SK-N-SH treated with all-trans-retinoic acid at 6 μM for 48 hours (cell line): ENCODE data around the gene HLA-DPA1.
"Not testable (repeated sequence)": the region's sequence is repeated elsewhere in the genome, so short reads cannot be mapped to it uniquely, and the experiment has no call there.

Experiments
- ATAC-seq: fragments of 200-7000 bp; cut with Tn5 transposase; 3 replicates; pipeline ENCODE4 v1.9.1; 2020; ENCODE audit warnings: mild to moderate bottlenecking, moderate library complexity
- ARNTL ChIP-seq: fragments of 450-650 bp; formaldehyde crosslinking; IDR thresholded peaks from 2 replicates; pipeline ENCODE4 v1.5.0; 2020; ENCODE audit warnings: low read depth, mild to moderate bottlenecking, moderate library complexity, borderline replicate concordance
- CSDC2 ChIP-seq: fragments of 250-450 bp; sonication (Bioruptor Pico); IDR thresholded peaks from 2 replicates; pipeline ENCODE4 v1.5.0; 2020; ENCODE audit warnings: mild to moderate bottlenecking, moderate library complexity
- ESRRG ChIP-seq: fragments of 250-450 bp; sonication (Bioruptor Pico); IDR thresholded peaks from 2 replicates; pipeline ENCODE4 v1.6.1; 2021; ENCODE audit warnings: mild to moderate bottlenecking
- GLIS3 ChIP-seq: fragments of 250-450 bp; sonication (Bioruptor Pico); IDR thresholded peaks from 2 replicates; pipeline ENCODE4 v1.5.0; 2020; ENCODE audit warnings: mild to moderate bottlenecking, moderate library complexity
- ISL1 ChIP-seq: fragments of 250-450 bp; sonication (Bioruptor Pico); IDR thresholded peaks from 2 replicates; pipeline ENCODE4 v2.1.2; 2022; ENCODE audit warnings: mild to moderate bottlenecking, moderate library complexity
- OSR1 ChIP-seq: fragments of 250-450 bp; sonication (Bioruptor Pico); IDR thresholded peaks from 2 replicates; pipeline ENCODE4 v1.8.0; 2022; ENCODE audit warnings: moderate library complexity, mild to moderate bottlenecking, inconsistent platforms
- PPARA ChIP-seq: fragments of 250-450 bp; sonication (Bioruptor Pico); IDR thresholded peaks from 2 replicates; pipeline ENCODE4 v1.5.0; 2020; ENCODE audit warnings: mild to moderate bottlenecking, borderline replicate concordance
- SNAI2 ChIP-seq: fragments of 250-450 bp; sonication (Bioruptor Pico); IDR thresholded peaks from 2 replicates; pipeline ENCODE4 v1.5.0; 2020; ENCODE audit warnings: mild to moderate bottlenecking, moderate library complexity
- TCF4 ChIP-seq: fragments of 250-450 bp; sonication (Bioruptor Pico); IDR thresholded peaks from 2 replicates; pipeline ENCODE4 v1.8.0; 2021; ENCODE audit warnings: mild to moderate bottlenecking, moderate library complexity, borderline replicate concordance
- TOX ChIP-seq: fragments of 250-450 bp; sonication (Bioruptor Pico); IDR thresholded peaks from 2 replicates; pipeline ENCODE4 v1.8.0; 2021; ENCODE audit warnings: mild to moderate bottlenecking, moderate library complexity, borderline replicate concordance
- TSHZ2 ChIP-seq: fragments of 250-450 bp; sonication (Bioruptor Pico); IDR thresholded peaks from 2 replicates; pipeline ENCODE4 v1.5.0; 2020; ENCODE audit warnings: mild to moderate bottlenecking, moderate library complexity
- ZC3H10 ChIP-seq: fragments of 250-450 bp; sonication (Bioruptor Pico); IDR thresholded peaks from 2 replicates; pipeline ENCODE4 v1.5.1; 2021; ENCODE audit warnings: mild to moderate bottlenecking, moderate library complexity
- ZFP3 ChIP-seq: fragments of 250-450 bp; sonication (Bioruptor Pico); IDR thresholded peaks from 2 replicates; pipeline ENCODE4 v1.5.0; 2020; ENCODE audit warnings: mild to moderate bottlenecking, moderate library complexity
- ZFP30 ChIP-seq: fragments of 450-650 bp; formaldehyde crosslinking; IDR thresholded peaks from 2 replicates; pipeline ENCODE4 v1.5.0; 2022; ENCODE audit warnings: mild to moderate bottlenecking, moderate library complexity
- ZNF565 ChIP-seq: fragments of 450-650 bp; formaldehyde crosslinking; conservative IDR thresholded peaks from 2 replicates; pipeline ENCODE4 v1.5.0; 2020; ENCODE audit warnings: low read depth, mild to moderate bottlenecking, moderate library complexity
- ZNF70 ChIP-seq: fragments of 450-650 bp; formaldehyde crosslinking; IDR thresholded peaks from 2 replicates; pipeline ENCODE4 v1.5.0; 2020; ENCODE audit warnings: mild to moderate bottlenecking, moderate library complexity
- ZNF8 ChIP-seq: fragments of 450-650 bp; formaldehyde crosslinking; IDR thresholded peaks from 2 replicates; pipeline ENCODE4 v1.5.0; 2020; ENCODE audit warnings: mild to moderate bottlenecking, moderate library complexity
- TF ChIP-seq, protein P1 (sequence below): fragments of 250-450 bp; sonication (Bioruptor Pico); IDR thresholded peaks from 2 replicates; pipeline ENCODE4 v1.8.0; 2021; ENCODE audit warnings: low read depth, mild to moderate bottlenecking, moderate library complexity, borderline replicate concordance
- TF ChIP-seq, protein P2 (sequence below): fragments of 250-450 bp; sonication (Bioruptor Pico); IDR thresholded peaks from 2 replicates; pipeline ENCODE4 v1.5.1; 2021; ENCODE audit warnings: mild to moderate bottlenecking, moderate library complexity
- TF ChIP-seq, protein P3 (sequence below): fragments of 250-450 bp; sonication (Bioruptor Pico); IDR thresholded peaks from 2 replicates; pipeline ENCODE4 v1.5.1; 2020; ENCODE audit warnings: low read depth, mild to moderate bottlenecking, moderate library complexity
- TF ChIP-seq, protein P4 (sequence below): fragments of 250-450 bp; sonication (Bioruptor Pico); IDR thresholded peaks from 2 replicates; pipeline ENCODE4 v1.8.0; 2020; ENCODE audit warnings: mild to moderate bottlenecking, moderate library complexity, borderline replicate concordance

Gene HLA-DPA1

GRCh38 chr6:33064723-33065122 lies 8.7 kb downstream of the HLA-DPA1 start:
- no peak for ATAC-seq
- TF ChIP-seq ZFP30 (no peak), PPARA (CRISPR knock-in tag) (no peak), CSDC2 (CRISPR knock-in tag) (no peak), TOX (CRISPR knock-in tag) (no peak), ISL1 (CRISPR knock-in tag) (no peak), TSHZ2 (CRISPR knock-in tag) (no peak), ZNF565 (CRISPR knock-in tag) (no peak), GLIS3 (no peak), ZC3H10 (no peak)
- TF ChIP-seq, protein P1, sequence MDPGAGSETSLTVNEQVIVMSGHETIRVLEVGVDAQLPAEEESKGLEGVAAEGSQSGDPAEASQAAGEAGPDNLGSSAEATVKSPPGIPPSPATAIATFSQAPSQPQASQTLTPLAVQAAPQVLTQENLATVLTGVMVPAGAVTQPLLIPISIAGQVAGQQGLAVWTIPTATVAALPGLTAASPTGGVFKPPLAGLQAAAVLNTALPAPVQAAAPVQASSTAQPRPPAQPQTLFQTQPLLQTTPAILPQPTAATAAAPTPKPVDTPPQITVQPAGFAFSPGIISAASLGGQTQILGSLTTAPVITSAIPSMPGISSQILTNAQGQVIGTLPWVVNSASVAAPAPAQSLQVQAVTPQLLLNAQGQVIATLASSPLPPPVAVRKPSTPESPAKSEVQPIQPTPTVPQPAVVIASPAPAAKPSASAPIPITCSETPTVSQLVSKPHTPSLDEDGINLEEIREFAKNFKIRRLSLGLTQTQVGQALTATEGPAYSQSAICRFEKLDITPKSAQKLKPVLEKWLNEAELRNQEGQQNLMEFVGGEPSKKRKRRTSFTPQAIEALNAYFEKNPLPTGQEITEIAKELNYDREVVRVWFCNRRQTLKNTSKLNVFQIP (CRISPR knock-in tag) = no peak
- TF ChIP-seq, protein P2, sequence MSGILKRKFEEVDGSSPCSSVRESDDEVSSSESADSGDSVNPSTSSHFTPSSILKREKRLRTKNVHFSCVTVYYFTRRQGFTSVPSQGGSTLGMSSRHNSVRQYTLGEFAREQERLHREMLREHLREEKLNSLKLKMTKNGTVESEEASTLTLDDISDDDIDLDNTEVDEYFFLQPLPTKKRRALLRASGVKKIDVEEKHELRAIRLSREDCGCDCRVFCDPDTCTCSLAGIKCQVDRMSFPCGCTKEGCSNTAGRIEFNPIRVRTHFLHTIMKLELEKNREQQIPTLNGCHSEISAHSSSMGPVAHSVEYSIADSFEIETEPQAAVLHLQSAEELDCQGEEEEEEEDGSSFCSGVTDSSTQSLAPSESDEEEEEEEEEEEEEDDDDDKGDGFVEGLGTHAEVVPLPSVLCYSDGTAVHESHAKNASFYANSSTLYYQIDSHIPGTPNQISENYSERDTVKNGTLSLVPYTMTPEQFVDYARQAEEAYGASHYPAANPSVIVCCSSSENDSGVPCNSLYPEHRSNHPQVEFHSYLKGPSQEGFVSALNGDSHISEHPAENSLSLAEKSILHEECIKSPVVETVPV = no peak
- TF ChIP-seq, protein P3, sequence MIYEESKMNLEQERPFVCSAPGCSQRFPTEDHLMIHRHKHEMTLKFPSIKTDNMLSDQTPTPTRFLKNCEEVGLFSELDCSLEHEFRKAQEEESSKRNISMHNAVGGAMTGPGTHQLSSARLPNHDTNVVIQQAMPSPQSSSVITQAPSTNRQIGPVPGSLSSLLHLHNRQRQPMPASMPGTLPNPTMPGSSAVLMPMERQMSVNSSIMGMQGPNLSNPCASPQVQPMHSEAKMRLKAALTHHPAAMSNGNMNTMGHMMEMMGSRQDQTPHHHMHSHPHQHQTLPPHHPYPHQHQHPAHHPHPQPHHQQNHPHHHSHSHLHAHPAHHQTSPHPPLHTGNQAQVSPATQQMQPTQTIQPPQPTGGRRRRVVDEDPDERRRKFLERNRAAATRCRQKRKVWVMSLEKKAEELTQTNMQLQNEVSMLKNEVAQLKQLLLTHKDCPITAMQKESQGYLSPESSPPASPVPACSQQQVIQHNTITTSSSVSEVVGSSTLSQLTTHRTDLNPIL (CRISPR knock-in tag) = no peak

DNA sequence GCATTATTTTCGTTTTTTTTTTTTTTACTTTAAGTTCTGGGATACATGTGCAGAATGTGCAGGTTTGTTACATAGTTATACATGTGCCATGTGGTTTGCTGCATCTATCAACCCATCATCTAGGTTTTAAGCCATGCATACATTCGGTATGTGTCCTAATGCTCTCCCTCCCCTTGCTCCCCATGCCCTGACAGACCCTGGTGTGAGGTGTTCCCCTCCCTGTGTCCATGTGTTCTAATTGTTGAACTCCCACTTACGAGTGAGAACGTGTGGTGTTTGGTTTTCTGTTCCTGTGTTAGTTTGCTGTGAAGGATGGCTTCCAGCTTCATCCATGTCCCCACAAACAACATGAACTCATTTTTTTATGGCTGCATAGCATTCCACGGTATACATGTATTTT lies 10.0 kb downstream of the HLA-DPA1 start:
- ATAC-seq = not testable (repeated sequence)

- ATAC-seq = no peak
- TF ChIP-seq, protein P4, sequence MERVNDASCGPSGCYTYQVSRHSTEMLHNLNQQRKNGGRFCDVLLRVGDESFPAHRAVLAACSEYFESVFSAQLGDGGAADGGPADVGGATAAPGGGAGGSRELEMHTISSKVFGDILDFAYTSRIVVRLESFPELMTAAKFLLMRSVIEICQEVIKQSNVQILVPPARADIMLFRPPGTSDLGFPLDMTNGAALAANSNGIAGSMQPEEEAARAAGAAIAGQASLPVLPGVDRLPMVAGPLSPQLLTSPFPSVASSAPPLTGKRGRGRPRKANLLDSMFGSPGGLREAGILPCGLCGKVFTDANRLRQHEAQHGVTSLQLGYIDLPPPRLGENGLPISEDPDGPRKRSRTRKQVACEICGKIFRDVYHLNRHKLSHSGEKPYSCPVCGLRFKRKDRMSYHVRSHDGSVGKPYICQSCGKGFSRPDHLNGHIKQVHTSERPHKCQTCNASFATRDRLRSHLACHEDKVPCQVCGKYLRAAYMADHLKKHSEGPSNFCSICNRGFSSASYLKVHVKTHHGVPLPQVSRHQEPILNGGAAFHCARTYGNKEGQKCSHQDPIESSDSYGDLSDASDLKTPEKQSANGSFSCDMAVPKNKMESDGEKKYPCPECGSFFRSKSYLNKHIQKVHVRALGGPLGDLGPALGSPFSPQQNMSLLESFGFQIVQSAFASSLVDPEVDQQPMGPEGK (CRISPR knock-in tag) = no peak
- TF ChIP-seq, protein P1 (CRISPR knock-in tag) = no peak
- no peak for TF ChIP-seq ZNF8 (CRISPR knock-in tag)
- TF ChIP-seq, protein P3 (CRISPR knock-in tag) = no peak
- TF ChIP-seq PPARA (CRISPR knock-in tag) = no peak
- no peak for TF ChIP-seq TCF4
- no peak for TF ChIP-seq ZFP3 (CRISPR knock-in tag)
- TF ChIP-seq TOX (CRISPR knock-in tag) = no peak
- TF ChIP-seq SNAI2 (CRISPR knock-in tag) = no peak
- no peak for TF ChIP-seq OSR1 (CRISPR knock-in tag)
- no peak for TF ChIP-seq ESRRG
- no peak for TF ChIP-seq ZNF70 (CRISPR knock-in tag)
- TF ChIP-seq ISL1 (CRISPR knock-in tag) = no peak
- TF ChIP-seq ZC3H10 = no peak
- no peak for TF ChIP-seq ZNF565 (CRISPR knock-in tag)
- no peak for TF ChIP-seq TSHZ2 (CRISPR knock-in tag)
- no peak for TF ChIP-seq ARNTL (CRISPR knock-in tag)
Observed at GRCh38 chr6:33061987-33062386, 11.5 kb downstream of the HLA-DPA1 start.
